IMR-90 (cell line): ENCODE data around the gene CES3. TPM values are rescaled to one million over a fixed set of nuclear protein-coding genes. Genes with fewer than 3 reads are reported as not detected.

Experiments
- ATAC-seq: fragments of 200-7000 bp; cut with Tn5 transposase; 2 replicates; pipeline ENCODE4 v1.9.1; 2020; ENCODE audit warnings: low read depth, mild to moderate bottlenecking, moderate library complexity
- BruUV-seq: library from RNA; stranded (reverse); fragments of 400-500 nt; replicated peaks from 2 replicates; lab custom pipeline; 2021; lab: Mats Ljungman, UMichigan
- CTCF ChIA-PET: fragments of 300-600 bp; formaldehyde crosslinking; extraction: SDS; loops from one replicate; lab custom pipeline; 2021; ENCODE audit warnings: antibody characterized with exemption; lab: Yijun Ruan, JAX
- POLR2A ChIA-PET: fragments of 300-600 bp; sonication (Branson Sonifier 250); formaldehyde crosslinking; loops from one replicate; lab custom pipeline; 2022; ENCODE audit warnings: antibody characterized with exemption; ENCODE audit not compliant: unreplicated experiment; lab: Charles Lee
- DNase-seq: peaks from one replicate; pipeline ENCODE4 v3.0.0; 2013
- H2AFZ ChIP-seq: replicated peaks from 2 replicates; pipeline ENCODE3; 2013; ENCODE audit warnings: low read length, mild to moderate bottlenecking; ENCODE audit not compliant: poor library complexity
- H2AK5ac ChIP-seq: 2 replicates; pipeline ENCODE4 v1.6.1; 2013; ENCODE audit warnings: low read depth, low read length, inconsistent platforms
- H2AK9ac ChIP-seq: replicated peaks from 2 replicates; pipeline ENCODE3; 2013; ENCODE audit warnings: mild to moderate bottlenecking, low read depth, low read length, moderate library complexity; ENCODE audit not compliant: poor library complexity
- H2BK120ac ChIP-seq: 2 replicates; pipeline ENCODE4 v1.6.1; 2013; ENCODE audit warnings: low read depth, low read length, inconsistent platforms
- H2BK15ac ChIP-seq: 3 replicates; pipeline ENCODE4 v1.6.1; 2013; ENCODE audit warnings: low read depth, low read length, inconsistent platforms
- H2BK20ac ChIP-seq: 2 replicates; pipeline ENCODE4 v1.6.1; 2013; ENCODE audit warnings: low read depth, mild to moderate bottlenecking, inconsistent platforms, low read length, moderate library complexity
- H2BK5ac ChIP-seq: 2 replicates; pipeline ENCODE4 v1.6.1; 2013; ENCODE audit warnings: mild to moderate bottlenecking, low read depth, low read length, inconsistent platforms; ENCODE audit not compliant: poor library complexity, severe bottlenecking
- H3K14ac ChIP-seq: replicated peaks from 2 replicates; pipeline ENCODE4 v1.6.1; 2013; ENCODE audit warnings: low read depth, low read length, inconsistent platforms
- H3K18ac ChIP-seq: 2 replicates; pipeline ENCODE4 v1.6.1; 2013; ENCODE audit warnings: low read depth, low read length, control low read depth
- H3K23ac ChIP-seq: 2 replicates; pipeline ENCODE4 v1.6.1; 2013; ENCODE audit warnings: low read depth, low read length, inconsistent platforms
- H3K27ac ChIP-seq: 2 replicates; pipeline ENCODE4 v1.5.1; 2013; ENCODE audit warnings: mild to moderate bottlenecking, control low read depth, low read length; ENCODE audit not compliant: insufficient read depth
- H3K27me3 ChIP-seq: 2 replicates; pipeline ENCODE4 v1.6.1; 2013; ENCODE audit warnings: low read length; ENCODE audit not compliant: control insufficient read depth, insufficient read depth
- H3K36me3 ChIP-seq: 2 replicates; pipeline ENCODE4 v1.6.1; 2013; ENCODE audit warnings: low read length, mixed read lengths; ENCODE audit not compliant: control insufficient read depth, insufficient read depth
- H3K4ac ChIP-seq: 2 replicates; pipeline ENCODE4 v1.6.1; 2013; ENCODE audit warnings: low read depth, low read length, inconsistent platforms
- H3K4me1 ChIP-seq: 2 replicates; pipeline ENCODE4 v1.6.1; 2013; ENCODE audit warnings: low read length, mixed read lengths; ENCODE audit not compliant: control insufficient read depth, insufficient read depth
- H3K4me2 ChIP-seq: 2 replicates; pipeline ENCODE4 v1.6.1; 2013; ENCODE audit warnings: low read depth, mild to moderate bottlenecking, control low read depth, low read length, moderate library complexity
- H3K4me3 ChIP-seq: 2 replicates; pipeline ENCODE4 v1.5.1; 2013; ENCODE audit warnings: low read depth, mild to moderate bottlenecking, control low read depth, low read length, moderate library complexity; ENCODE audit not compliant: insufficient read depth
- H3K56ac ChIP-seq: 2 replicates; pipeline ENCODE4 v1.6.1; 2013; ENCODE audit warnings: low read length, inconsistent platforms; ENCODE audit not compliant: insufficient read depth; ENCODE audit errors: extremely low read depth
- H3K79me1 ChIP-seq, 2 experiments: 2 replicates each; pipeline ENCODE4 v1.6.1; 2013; ENCODE audit warnings: low read length in 2 of 2, inconsistent platforms in 1 of 2, low read depth in 1 of 2
- H3K9ac ChIP-seq: 2 replicates; pipeline ENCODE4 v1.6.1; 2013; ENCODE audit warnings: low read depth, low read length, control low read depth
- H3K9me1 ChIP-seq: 2 replicates; pipeline ENCODE4 v1.6.1; 2013; ENCODE audit warnings: low read length, inconsistent platforms; ENCODE audit not compliant: insufficient read depth
- H3K9me3 ChIP-seq: 2 replicates; pipeline ENCODE4 v1.6.1; 2013; ENCODE audit warnings: low read length; ENCODE audit not compliant: control insufficient read depth, insufficient read depth
- H4K20me1 ChIP-seq: 2 replicates; pipeline ENCODE4 v1.6.1; 2013; ENCODE audit warnings: low read length, inconsistent platforms; ENCODE audit not compliant: insufficient read depth
- H4K5ac ChIP-seq: 2 replicates; pipeline ENCODE4 v1.6.1; 2013; ENCODE audit warnings: mild to moderate bottlenecking, low read depth, low read length, control low read depth
- H4K8ac ChIP-seq, 2 experiments: 2 replicates each; pipeline ENCODE4 v1.6.1; 2013; ENCODE audit warnings: low read depth in 2 of 2, low read length in 2 of 2, control low read depth in 1 of 2, inconsistent platforms in 1 of 2
- H4K91ac ChIP-seq: 2 replicates; pipeline ENCODE4 v1.6.1; 2013; ENCODE audit warnings: low read depth, low read length, inconsistent platforms; ENCODE audit not compliant: insufficient read depth
- BHLHE40 ChIP-seq: fragments of 150-350 bp; IDR thresholded peaks from 2 replicates; pipeline ENCODE4 v1.6.1; 2016; ENCODE audit warnings: mild to moderate bottlenecking, low read depth, low read length
- CHD1 ChIP-seq: IDR thresholded peaks from 2 replicates; pipeline ENCODE4 v1.6.1; 2012; ENCODE audit warnings: low read depth, low read length, improper control_type of control experiment
- ELK1 ChIP-seq: fragments of 150-350 bp; IDR thresholded peaks from 2 replicates; pipeline ENCODE4 v1.6.1; 2016; ENCODE audit warnings: low read depth, mild to moderate bottlenecking, low read length, moderate library complexity, borderline replicate concordance
- FOS ChIP-seq: fragments of 150-350 bp; IDR thresholded peaks from 2 replicates; pipeline ENCODE4 v1.6.1; 2016; ENCODE audit warnings: low read depth, low read length
- MAZ ChIP-seq: IDR thresholded peaks from 2 replicates; pipeline ENCODE4 v1.6.1; 2012; ENCODE audit warnings: low read depth, mild to moderate bottlenecking, low read length, improper control_type of control experiment, moderate library complexity, borderline replicate concordance
- POLR2A ChIP-seq: IDR thresholded peaks from 2 replicates; pipeline ENCODE4 v1.6.1; 2012; ENCODE audit warnings: mild to moderate bottlenecking, low read depth, low read length
- RAD21 ChIP-seq: IDR thresholded peaks from 2 replicates; pipeline ENCODE4 v1.6.1; 2012; ENCODE audit warnings: low read length, improper control_type of control experiment
- RCOR1 ChIP-seq: IDR thresholded peaks from 2 replicates; pipeline ENCODE4 v1.6.1; 2012; ENCODE audit warnings: mild to moderate bottlenecking, low read length, improper control_type of control experiment; ENCODE audit not compliant: insufficient replicate concordance
- RFX5 ChIP-seq: IDR thresholded peaks from 2 replicates; pipeline ENCODE4 v1.8.0; 2012; ENCODE audit warnings: low read depth, mild to moderate bottlenecking, low read length, moderate library complexity
- SMC3 ChIP-seq: fragments of 150-350 bp; IDR thresholded peaks from 2 replicates; pipeline ENCODE4 v1.6.1; 2016; ENCODE audit warnings: low read depth, mild to moderate bottlenecking, antibody characterized with exemption, low read length, moderate library complexity
- WGBS, 2 experiments: methylation state at CpG; one replicate each; pipeline versions ENCODE4 v1.1.5 to v1.1.7; 2013; ENCODE audit warnings: missing lambda C conversion rate in 2 of 2; ENCODE audit not compliant: insufficient read length in 1 of 2; ENCODE audit errors: extremely low coverage in 2 of 2; 5-methylcytosine and 5-hydroxymethylcytosine counted together
- dilution Hi-C: fragments of 300-500 bp; cut with HindIII; formaldehyde crosslinking; loops from one replicate; pipeline ENCODE4 v1.14.3; 2018; ENCODE audit warnings: low sequenced_read_pairs; ENCODE audit not compliant: unreplicated experiment
- in situ Hi-C: fragments of 300-500 bp; cut with MboI; formaldehyde crosslinking; loops from 3 replicates; pipeline ENCODE4 v1.14.3; 2019; ENCODE audit warnings: low sequenced_read_pairs, inconsistent platforms, mixed read lengths
- intact Hi-C: fragments of 100-400 bp; cut with micrococcal nuclease; formaldehyde crosslinking; loops from 2 replicates; pipeline ENCODE4 v1.10.0; 2022
- polyA plus RNA-seq, 3 experiments: library from polyadenylated mRNA; depleted of rRNA; stranded (reverse); fragments of >200 nt; gene quantifications; 2 replicates each; pipeline ENCODE4 v1.2.3, GENCODE V29; 2012; ENCODE audit warnings: low replicate concordance in 1 of 3
- total RNA-seq: library from RNA; depleted of rRNA; stranded (reverse); fragments of >200 nt; gene quantifications from 2 replicates; pipeline ENCODE4 v1.2.3, GENCODE V29; 2012

The CES3 gene
- total and polyA plus RNA-seq, 2 of the 4 experiments (the other 2 are of a cell fraction) = 0.03 TPM; not detected in 1

- no peak for TF ChIP-seq SMC3
- TF ChIP-seq RAD21 = no peak
Observed at GRCh38 chr16:67014634-67015312, 53.7 kb downstream of the CES3 start (continued).

GRCh38 chr16:67015313-67015731, 54.3 kb downstream of the CES3 start:
- no TSS peak for BruUV-seq
- no peaks in the 10 kb centered on the region for H4K20me1 ChIP-seq
- no peak overlapping the region for H2BK20ac ChIP-seq
- peaks cover 2% of the 10 kb centered on the region; the same call in 1 of the 2 replicates for H3K27me3 ChIP-seq
- peaks cover 4% of the 10 kb centered on the region; the same call in 1 of the 2 replicates for H3K4me1 ChIP-seq
- no peaks in the 10 kb centered on the region for H3K36me3 ChIP-seq
- no peak overlapping the region for H2AK9ac ChIP-seq
- intact Hi-C loops (loop anchor here (10.0 kb wide), 1 partner anchor 169 kb away; the partner anchor contains the start of gene MATCAP1), in situ Hi-C loops (no loop called here), dilution Hi-C loops (no loop called here)
- ChIA-PET POLR2A (no interaction called here), CTCF (no interaction called here)
- no peak overlapping the region for H2BK120ac ChIP-seq
- no peak overlapping the region for H3K56ac ChIP-seq
- no peak overlapping the region for H2AFZ ChIP-seq
- DNase-seq (no peak), ATAC-seq (no peak)
- 97% methylated on average over 6 of the region's 9 CpGs; no CpG with 5 or more reads in 1 of the 2 experiments for WGBS, 2 experiments
- H4K91ac ChIP-seq = no peak overlapping the region
- no peak overlapping the region for H3K27ac ChIP-seq
- TF ChIP-seq ELK1 (no peak), MAZ (no peak), RAD21 (no peak), FOS (no peak), BHLHE40 (no peak), POLR2A (no peak), RCOR1 (no peak), RFX5 (no peak), CHD1 (no peak)
- no peak overlapping the region for H3K4me3 ChIP-seq
- no peak overlapping the region for H3K23ac ChIP-seq
- H3K79me1 ChIP-seq = no peaks in the 10 kb centered on the region
- no peak overlapping the region for H3K9ac ChIP-seq
- H3K9me3 ChIP-seq = no peaks in the 10 kb centered on the region
- H2AK5ac ChIP-seq = no peak overlapping the region
- H2BK5ac ChIP-seq = no peak overlapping the region
- no peak overlapping the region for H3K4me2 ChIP-seq
- no peak overlapping the region for H3K4ac ChIP-seq
- no peak overlapping the region for H4K5ac ChIP-seq
- no peak overlapping the region for H2BK15ac ChIP-seq
- H4K8ac ChIP-seq = no peak overlapping the region
- H3K14ac ChIP-seq = no peak overlapping the region
- no peaks in the 10 kb centered on the region for H3K9me1 ChIP-seq
- H3K18ac ChIP-seq = no peak overlapping the region
